HG03159 (cell line): ENCODE measurements around the gene P3H1.
"Not testable (repeated sequence)": the region's sequence is repeated elsewhere in the genome, so short reads cannot be mapped to it uniquely, and the experiment has no call there.

Source experiments
- ATAC-seq: cut with Tn5 transposase; IDR thresholded peaks from one replicate; pipeline ENCODE4 v1.9.1; 2021; ENCODE audit warnings: mild to moderate bottlenecking, moderate library complexity; ENCODE audit not compliant: unreplicated experiment

Gene P3H1

GRCh38 chr1:42766741-42767509 is at the start of gene P3H1, which contains the start of gene C1orf50:
P3H1 (minus strand) TSS chr1:42767028; CDS start chr1:42766971, 57 bp downstream.
C1orf50 (plus strand) TSS chr1:42767249; CDS start chr1:42767312, 63 bp downstream.
- peak; percentile 85 for ATAC-seq

GRCh38 chr1:42815941-42816584 is 49.2 kb upstream of the P3H1 start:
- ATAC-seq: no peak

GRCh38 chr1:42814815-42815214 is 48.0 kb upstream of the P3H1 start:
- ATAC-seq: not testable (repeated sequence)

DNA sequence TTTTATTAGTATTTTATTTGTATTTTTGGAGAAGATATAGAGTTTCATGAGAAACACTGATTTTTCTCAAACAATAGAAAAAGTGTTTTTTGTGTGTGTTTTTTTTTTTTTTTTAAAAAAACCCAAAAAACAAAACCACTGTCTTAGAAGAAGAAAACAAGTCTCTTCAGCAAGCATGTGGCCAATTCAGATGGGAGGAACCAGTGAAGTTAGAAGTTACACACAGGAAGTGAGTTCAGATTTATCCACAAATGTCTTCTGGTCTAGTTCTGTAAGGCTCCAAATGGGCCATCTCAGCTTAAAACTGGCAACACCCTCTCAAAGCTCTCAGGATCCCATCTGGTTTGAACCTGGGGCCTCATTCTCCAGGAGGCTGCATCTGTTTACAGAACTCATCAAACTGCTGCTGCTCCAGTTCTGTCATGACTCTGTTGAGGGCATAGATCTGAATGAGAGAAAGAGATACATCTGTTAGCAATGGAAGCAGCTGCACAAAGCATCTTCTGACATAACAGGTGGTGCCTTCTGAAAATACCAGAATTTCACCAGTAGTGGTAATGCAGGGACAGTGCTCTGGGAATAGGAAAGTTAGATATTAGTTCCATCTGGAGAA is 40.3 kb upstream of the P3H1 start:
- no peak for ATAC-seq

DNA sequence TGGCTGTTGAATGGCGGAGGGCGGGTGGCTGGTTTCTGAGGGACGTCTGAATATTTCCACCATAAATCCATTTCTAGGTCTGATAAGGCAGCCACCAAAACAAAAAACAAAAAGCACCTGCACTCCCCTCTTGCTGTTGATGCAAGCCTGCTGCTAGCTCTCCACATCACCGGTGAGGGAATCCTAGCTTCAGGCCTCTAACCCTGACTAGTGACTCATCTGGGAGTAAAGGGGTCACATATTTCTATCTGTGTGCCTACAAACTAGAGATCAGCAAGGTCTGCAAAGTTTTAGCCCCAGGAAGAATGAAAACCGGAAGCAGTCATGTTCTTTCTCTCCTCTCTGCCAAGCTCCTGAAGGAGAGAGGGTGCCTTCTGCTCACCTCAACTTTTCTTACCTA is 39.8 kb upstream of the P3H1 start:
- ATAC-seq: no peak

DNA sequence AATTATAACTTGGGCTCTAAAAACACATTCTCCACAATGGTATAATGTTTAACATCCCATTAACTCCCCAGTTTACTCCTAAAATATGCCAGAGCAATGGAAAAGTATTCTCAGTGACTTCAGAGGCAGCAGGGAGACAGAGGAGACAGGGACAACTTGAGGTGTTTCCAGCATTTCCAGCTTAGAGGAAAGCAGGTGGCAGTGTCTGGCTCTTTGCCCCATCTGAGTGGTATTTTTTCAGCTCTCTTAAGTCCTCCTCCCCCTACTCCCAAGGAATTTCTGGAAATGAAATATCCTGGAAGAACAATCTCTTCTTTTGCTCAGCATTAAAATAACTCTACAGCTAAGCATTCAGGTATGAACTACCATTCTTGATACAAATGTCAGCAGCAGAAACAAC is 39.3 kb upstream of the P3H1 start:
- no peak for ATAC-seq

GRCh38 chr1:42801832-42802473 is 35.1 kb upstream of the P3H1 start:
- no peak for ATAC-seq

DNA sequence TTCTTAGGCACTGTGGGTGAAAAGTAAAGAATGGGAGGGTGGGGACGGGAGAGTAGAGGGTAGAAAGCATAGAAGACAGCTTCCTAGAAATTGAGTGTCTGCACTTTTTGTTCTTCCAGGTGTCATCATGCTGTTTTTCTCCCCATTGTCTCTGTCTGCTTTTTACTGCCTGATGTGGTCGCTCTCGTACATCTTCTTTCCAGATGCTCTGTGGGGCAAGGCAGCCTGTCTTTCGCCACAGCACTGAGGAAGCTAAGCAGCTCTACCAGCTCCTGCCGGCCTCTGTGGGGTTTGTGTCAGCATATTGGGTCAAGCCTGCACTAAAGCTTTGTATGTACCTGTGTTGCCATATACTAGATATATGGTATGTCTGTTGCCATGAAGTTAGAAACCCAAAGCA is 31.2 kb upstream of the P3H1 start:
- no peak for ATAC-seq

- no peak for ATAC-seq
Measured at GRCh38 chr1:42797414-42797813, 30.6 kb upstream of the P3H1 start.

DNA sequence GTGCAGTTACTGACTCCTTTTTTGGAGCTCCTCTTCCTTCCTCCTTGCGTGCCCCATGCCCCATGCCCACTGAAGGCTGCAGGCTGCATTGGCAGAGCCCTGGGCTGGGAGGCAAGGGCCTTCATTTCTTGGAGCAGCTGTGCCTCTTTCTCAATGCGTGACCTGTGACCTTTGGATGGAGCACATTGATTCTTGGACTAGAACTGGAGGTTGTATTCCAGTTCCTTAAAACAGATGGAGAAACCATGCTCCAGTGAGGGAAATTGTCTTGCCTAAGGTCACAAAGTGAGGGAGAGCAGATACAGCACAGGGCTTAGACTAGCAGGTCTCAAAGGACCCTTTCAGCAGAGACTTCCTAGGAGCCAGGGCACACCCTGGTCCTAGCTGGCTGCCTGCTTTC is 27.0 kb upstream of the P3H1 start:
- no peak for ATAC-seq

DNA sequence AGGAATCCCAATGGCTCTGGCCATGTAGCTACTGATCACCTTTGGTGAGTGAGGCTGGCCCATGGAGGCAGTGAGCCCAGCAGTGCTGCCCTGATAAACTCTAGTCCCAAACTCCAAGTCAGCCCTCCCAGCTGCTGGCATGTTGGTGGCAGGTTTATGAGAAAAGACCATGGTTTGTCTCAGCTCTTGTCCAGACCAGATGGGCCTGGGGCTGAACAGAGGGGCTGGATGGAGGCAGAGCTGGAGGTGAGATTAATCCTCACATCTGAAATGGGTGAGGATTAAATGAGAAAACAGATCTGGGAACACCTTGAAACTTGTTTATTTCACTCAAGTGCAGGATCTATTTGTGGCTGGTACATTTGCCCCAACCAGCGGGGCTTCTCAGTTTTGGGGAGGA is 21.2 kb upstream of the P3H1 start:
- ATAC-seq: no peak

GRCh38 chr1:42786097-42786496 is 19.3 kb upstream of the P3H1 start:
- ATAC-seq: no peak

GRCh38 chr1:42784946-42785693 is 18.3 kb upstream of the P3H1 start, which contains the start of gene TMEM269:
TMEM269 (plus strand) TSS chr1:42784991; CDS start chr1:42789894, 4,903 bp downstream.
- no peak for ATAC-seq

DNA sequence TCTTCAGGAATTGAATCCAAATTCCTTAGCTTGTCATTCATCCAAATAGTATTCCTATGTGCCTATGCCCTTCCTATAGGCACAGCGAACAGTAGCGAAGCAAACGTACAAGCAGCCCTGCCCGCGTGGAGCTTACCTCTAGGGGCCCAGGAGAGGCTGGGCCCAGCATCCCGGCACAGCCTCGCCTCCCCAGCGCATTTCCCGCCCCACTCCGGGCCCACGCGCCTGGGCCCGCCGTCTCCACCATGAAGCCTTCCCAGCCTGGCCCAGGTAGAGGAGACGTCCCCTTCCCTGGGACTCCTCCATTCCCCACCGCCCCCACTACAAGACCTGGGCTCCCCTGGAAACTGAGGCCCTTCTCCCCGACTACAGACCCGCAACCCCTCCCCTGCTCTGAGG is 17.7 kb upstream of the P3H1 start:
- no peak for ATAC-seq

DNA sequence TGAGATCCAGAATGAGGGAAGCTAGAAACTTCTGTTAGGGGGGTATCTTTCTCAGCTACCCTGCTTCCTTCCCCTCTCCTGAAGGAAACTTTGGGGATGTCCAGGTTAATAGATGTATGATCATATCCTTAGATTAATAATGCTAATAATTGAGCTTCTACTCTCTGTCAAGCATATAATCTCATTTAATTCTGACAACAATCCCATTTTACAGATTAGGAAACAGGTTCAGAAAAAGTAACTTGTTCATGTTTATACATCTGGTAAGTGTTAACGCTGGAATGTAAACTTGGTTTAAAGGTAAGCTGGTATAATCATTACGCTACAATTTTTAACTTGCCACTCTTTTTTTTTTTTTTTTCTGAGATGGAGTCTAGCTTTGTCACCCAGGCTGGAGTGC is 16.3 kb upstream of the P3H1 start:
- ATAC-seq: no peak

- ATAC-seq: no peak
Measured at GRCh38 chr1:42780176-42780575, 13.3 kb upstream of the P3H1 start.

DNA sequence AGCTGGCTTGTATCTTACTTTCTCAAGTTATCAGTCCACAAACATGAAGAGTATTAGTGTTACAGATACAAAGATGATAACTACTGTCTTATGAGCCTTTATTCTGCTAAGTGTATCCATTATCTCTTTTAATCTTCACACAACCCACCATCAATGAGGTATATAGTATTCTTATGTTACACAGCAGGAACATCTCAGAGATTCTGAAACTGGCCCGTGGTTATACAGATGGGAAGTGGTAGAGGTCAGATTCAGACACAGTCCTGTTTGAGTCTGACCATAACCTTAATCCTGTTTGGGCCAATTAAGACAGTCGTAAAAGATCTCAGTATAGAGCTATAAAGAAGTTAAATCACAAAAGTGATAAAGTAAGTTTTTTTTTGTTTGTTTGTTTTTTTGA is 12.9 kb upstream of the P3H1 start:
- no peak for ATAC-seq

GRCh38 chr1:42777852-42778251 is 11.0 kb upstream of the P3H1 start:
- ATAC-seq: no peak

- ATAC-seq: no peak
Measured at GRCh38 chr1:42776502-42776901, 9.7 kb upstream of the P3H1 start.

- ATAC-seq: no peak
Measured at GRCh38 chr1:42774928-42775526, 8.2 kb upstream of the P3H1 start.
